Activated T-cell treated with anti-CD3 and anti-CD28 coated beads for 48 hours (primary cell): ENCODE measurements around the gene PTX3.

Experiments used
- DNase-seq: peaks from one replicate; pipeline ENCODE4 v3.0.0-alpha.2; 2020; ENCODE audit warnings: low read depth

The PTX3 gene

GRCh38 chr3:157475921-157476414 is 39.3 kb downstream of the PTX3 start:
- DNase-seq = no peak

DNA sequence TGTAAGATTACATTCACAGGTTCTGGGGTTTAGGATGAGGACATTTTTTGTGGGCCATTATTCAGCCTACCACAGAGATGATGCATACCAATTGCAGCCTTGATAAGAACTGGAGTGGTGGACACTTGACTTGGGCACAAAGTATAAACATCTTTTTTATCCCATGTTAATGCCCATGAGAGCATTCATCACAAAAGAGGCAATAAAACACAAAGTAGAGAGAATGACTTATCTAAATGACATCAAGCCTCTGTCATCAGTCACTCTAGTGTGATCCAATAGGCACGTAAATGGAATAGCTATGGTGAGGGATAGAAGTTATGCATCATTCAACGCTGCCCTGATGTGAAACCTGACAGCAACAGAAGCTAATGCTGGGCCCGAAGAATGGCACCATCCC is 40.8 kb downstream of the PTX3 start:
- no peak for DNase-seq

DNA sequence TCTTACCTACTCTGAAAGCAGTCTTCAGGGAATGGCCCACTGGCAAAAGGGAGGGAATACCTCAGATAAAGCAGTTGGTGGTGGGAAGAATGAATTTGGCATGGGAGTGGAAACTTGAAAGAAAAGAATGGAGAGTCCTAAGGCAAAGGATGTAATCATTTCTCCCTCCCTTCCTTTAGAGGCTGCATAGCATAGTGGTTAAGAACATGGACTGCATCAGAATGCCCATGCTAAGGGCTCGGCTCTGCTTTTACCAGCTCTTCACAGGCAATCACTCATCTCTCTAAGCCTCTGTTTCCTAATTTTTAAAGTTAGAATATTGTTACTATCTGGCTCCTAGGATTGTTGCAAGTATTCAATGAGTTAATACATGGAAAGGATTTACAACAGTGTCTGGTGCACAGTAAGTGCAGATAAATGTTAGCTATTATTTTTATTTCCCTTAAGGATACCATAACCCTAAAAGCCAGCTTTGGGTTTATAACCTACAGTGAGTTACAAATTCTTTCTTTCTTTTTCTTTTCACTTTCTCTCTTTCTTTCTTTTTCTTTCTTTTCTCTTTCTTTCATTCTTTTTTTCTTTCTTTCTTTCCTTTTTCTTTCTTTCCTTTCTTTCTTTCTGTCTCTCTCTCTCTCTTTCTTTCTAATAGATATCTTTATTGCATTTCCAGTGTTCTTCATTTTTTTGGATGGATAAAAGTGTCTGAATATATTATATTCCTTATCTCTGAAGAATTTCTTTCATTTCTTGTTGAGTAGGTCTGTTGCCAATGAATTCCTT is 43.0 kb downstream of the PTX3 start:
- DNase-seq = no peak

GRCh38 chr3:157487339-157487738 is 50.7 kb downstream of the PTX3 start:
- DNase-seq = no peak

GRCh38 chr3:157488144-157488543 is 51.5 kb downstream of the PTX3 start:
- DNase-seq = no peak

GRCh38 chr3:157491136-157491535 is 54.5 kb downstream of the PTX3 start:
- DNase-seq = no peak
